Measurements from ENCODE around the gene WDR86.

The WDR86 gene

GRCh38 chr7:151379534-151380198 is 30.2 kb downstream of the WDR86 start:
- DNase-seq (ENCODE audit: low read depth, low spot score), result no peak

GRCh38 chr7:151379193-151379520 is 30.7 kb downstream of the WDR86 start:
- DNase-seq (ENCODE audit: low read depth, low spot score), result no peak

DNA sequence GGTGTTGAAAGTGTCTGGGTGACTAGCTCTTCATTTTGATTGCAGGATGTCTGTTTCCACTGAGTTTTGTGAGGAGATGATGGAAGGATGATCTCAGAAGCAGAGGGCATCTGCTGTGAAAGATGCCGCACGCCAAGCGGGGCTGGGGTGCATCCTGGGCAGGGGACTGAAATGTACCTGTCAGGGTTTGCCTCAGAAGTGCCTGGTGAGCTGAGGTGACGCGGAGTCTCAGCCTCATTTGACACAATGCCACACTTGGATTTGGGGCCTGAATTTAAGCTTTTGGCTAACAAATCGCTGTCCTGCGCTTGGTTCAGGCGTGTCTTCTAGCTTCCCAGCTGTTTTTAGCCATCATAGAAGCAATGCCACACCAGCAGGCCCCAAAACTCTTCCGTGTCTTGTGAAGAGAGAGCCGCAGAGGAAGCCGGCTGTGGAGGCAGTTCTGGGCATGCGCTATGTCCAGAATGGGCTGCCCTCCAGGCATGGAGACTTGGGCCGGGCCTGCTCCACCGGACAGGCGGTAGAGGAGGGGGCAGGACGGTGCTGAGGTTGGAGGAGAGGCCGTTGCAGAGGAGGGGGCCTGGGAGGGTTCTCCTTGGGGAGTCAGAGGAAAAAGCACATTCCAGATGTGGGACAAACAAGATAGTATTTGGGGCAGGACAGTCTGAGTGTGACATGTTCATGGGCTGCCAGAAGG is 31.2 kb downstream of the WDR86 start:
- no peak for DNase-seq (ENCODE audit: low read depth, low spot score)

- DNase-seq (ENCODE audit: low read depth, low spot score), result no peak
These were observed 31.8 kb downstream of the WDR86 start for GRCh38 chr7:151378011-151378410.

GRCh38 chr7:151377406-151377805 is 32.4 kb downstream of the WDR86 start:
- no peak for DNase-seq (ENCODE audit: low read depth, low spot score)

GRCh38 chr7:151376218-151376902 is 33.5 kb downstream of the WDR86 start:
- DNase-seq (ENCODE audit: low read depth, low spot score), result no peak

DNA sequence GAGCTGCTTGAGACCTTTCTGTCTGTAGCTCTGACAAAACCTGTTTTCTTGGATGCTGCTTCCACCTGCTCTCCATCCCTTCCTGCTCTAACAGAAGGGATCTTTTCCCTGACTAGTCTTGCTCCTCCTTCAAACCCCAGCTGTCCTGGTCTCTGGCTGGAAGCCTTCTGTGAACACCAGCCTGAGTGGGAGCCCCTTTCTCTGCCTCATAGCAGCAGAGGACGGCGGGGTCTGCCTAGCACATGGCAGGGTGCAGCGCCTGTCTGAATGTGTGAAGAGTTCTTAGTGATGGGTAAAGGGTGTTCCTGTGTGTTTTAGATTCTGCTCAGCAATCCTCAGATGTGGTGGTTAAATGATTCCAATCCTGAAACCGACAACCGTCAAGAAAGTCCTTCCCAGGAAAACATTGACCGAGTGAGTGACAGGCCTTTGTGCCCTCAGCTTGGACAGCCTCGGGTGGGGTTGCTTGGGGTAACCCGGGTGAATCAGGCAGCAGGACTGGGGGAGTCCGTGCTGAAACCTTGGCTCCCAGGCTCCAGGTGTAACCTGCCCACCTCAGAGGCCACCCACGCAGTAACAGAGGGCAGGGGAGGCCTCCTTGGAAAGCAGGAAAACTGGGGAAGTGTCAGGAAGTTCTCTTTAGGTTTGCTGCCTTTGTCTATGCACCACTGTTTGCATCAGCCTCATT is 34.2 kb downstream of the WDR86 start:
- DNase-seq (ENCODE audit: low read depth, low spot score), result no peak

- DNase-seq (ENCODE audit: low read depth, low spot score), result no peak
These were observed 35.1 kb downstream of the WDR86 start for GRCh38 chr7:151374726-151375125.

GRCh38 chr7:151374139-151374538 is 35.7 kb downstream of the WDR86 start:
- DNase-seq (ENCODE audit: low read depth, low spot score), result no peak

- no peak for DNase-seq (ENCODE audit: low read depth, low spot score)
These were observed 36.2 kb downstream of the WDR86 start for GRCh38 chr7:151373599-151373998.

DNA sequence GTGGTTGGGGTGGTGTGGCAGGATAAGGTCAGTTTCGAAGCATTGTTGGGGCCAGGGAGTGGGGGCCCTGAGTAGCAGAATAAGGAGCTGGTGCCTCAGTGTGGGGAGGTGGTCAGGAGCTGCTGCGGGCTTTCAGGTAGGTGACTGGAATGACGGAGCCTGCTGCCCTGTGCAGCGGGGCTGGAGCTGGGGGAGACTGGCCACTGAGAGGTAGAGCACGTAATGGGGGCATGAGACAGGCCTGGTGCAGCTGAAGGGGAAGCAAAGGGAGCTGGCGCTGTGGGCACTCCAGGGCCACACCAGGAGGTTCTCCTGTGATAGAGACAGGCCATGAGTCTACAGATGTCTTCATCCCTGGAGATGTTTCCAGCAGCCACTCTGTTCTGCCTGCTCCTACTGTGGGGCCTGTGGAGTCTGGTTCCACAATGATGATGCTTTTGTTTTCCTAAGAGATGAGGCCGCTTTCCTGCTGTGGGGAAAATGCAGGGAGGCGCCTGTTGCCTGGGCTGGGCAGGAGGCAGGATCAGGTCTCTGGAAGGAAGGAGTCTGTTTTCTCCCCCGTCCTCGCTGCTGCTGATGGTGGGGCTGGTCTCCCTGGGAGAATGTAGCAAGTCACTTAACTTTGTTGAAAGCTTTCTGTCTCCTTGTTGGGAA is 37.1 kb downstream of the WDR86 start:
- no peak for DNase-seq (ENCODE audit: low read depth, low spot score)

GRCh38 chr7:151371266-151371665 is 38.6 kb downstream of the WDR86 start:
- no peak for DNase-seq (ENCODE audit: low read depth, low spot score)

- DNase-seq (ENCODE audit: low read depth, low spot score), result peak; percentile 52
These were observed 41.7 kb downstream of the WDR86 start for GRCh38 chr7:151368136-151368571.

- DNase-seq (ENCODE audit: low read depth, low spot score), result no peak
These were observed 42.6 kb downstream of the WDR86 start for GRCh38 chr7:151367284-151367683.

DNA sequence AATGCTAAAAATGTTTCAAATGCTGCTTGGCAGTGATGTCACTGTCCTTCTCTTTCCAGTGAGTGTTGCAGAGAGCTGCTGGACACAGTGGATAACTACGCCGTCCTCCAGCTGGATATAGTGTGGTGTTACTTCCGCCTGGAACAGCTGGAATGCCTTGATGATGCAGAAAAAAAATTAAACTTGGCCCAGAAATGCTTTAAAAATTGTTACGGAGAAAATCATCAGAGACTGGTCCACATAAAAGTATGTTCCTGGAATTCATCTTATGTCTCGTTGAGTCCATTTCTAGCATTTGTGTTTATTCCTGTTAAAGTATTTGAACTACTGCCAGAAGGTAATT is 43.0 kb downstream of the WDR86 start:
- no peak for DNase-seq (ENCODE audit: low read depth, low spot score)

GRCh38 chr7:151366166-151366879 is 43.5 kb downstream of the WDR86 start:
- no peak for DNase-seq (ENCODE audit: low read depth, low spot score)

GRCh38 chr7:151363182-151363581 is 46.7 kb downstream of the WDR86 start:
- DNase-seq (ENCODE audit: low read depth, low spot score), result no peak

DNA sequence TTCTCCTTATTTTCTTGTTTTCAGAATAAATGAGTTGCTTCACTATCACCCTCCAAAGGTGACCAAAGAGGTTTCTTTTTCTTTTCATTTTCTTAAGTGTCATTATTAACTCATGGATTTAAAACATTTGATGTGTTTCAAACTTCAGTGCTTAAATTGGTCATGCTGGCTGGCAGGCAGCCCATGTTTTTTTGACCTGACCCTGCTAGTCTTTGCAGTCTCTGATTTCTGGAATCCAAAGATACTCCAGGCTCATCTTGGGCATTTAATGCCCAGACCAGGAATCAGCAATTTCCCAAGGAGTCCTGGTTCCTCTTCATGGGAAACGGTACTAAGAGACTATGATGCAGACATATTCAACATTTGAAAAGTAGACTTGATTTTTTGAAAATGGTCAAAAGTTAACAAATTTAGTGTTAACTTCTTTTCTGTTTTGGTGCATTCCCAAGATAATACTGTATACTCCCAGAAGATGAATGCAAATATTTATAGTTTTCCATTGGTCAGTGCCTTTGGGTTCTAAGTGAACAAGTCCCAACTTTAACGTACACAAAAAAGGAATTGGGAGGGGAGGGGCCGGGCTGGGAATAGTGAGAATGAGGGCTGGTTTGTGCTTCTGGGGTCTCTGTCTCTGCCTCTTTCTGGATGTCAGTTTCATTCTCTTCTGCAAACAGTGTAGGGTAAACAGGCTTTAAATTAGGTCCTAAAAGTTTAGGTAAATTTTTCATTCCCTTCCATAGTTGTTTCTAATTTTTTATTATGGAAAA is 48.5 kb downstream of the WDR86 start:
- no peak for DNase-seq (ENCODE audit: low read depth, low spot score)

GRCh38 chr7:151352512-151352911 is 57.3 kb downstream of the WDR86 start:
- DNase-seq (ENCODE audit: low read depth, low spot score), result no peak

DNA sequence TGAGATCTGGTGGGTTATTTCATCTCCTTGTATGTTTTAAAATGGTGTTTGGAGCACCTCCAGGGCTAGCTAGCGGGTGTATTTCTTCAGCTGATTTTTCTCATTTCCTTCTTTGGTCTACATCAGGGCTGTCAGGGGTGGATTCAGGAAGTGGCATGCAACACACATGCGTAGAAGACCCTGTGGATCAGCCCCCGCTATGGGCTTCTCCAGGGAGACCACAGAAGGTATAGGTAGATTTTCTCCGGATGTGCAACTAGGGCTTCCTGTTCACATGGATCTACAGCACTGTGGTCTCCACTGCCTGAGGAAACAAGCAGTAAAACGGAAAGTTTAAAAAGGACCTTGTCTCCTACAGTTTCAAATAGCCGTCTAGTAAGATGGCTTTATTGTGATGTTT is 57.9 kb downstream of the WDR86 start:
- no peak for DNase-seq (ENCODE audit: low read depth, low spot score)

DNA sequence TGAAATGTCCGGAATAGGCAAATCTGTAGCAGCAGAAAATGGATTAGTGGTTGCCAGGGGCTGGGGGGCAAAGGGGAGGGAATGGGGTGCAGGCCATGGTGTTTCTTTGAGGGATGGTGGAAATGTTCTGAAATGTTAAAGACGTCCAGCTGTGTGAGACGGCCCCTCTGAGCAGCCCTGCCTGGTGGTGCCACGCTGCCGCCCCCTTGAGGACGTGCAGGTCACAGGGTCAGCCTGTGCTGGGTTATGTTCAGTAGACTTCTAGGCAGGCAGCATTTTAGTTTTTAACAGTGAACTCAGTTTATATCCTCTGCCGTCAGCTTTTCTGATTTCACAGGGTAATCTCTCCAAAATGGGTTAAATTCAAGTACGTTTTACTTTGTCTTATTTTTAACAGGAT is 58.8 kb downstream of the WDR86 start:
- DNase-seq (ENCODE audit: low read depth, low spot score), result no peak

All from activated naive CD8-positive, alpha-beta T cell treated with anti-CD3 and anti-CD28 coated beads, Interleukin-2, amount 50 U/mL, for 16 hours (primary cell).